Sigmoid colon (tissue), 4 donors: Measurements from ENCODE around the gene LRRC8B.

Experiments
- POLR2A ChIP-seq, 2 donors: fragments of 450-650 bp; IDR thresholded peaks; one replicate each; pipeline ENCODE4 v1.6.1; 2016; ENCODE audit warnings: antibody characterized with exemption in 2 of 2, mild to moderate bottlenecking in 2 of 2, moderate library complexity in 2 of 2
- POLR2AphosphoS5 ChIP-seq, 4 donors: sonication (generic); formaldehyde crosslinking; IDR thresholded peaks; one replicate each; pipeline ENCODE4 v1.6.1; 2017; ENCODE audit warnings: antibody characterized with exemption in 4 of 4
- TF ChIP-seq, protein P1 (sequence below), 4 experiments: fragments of 450-650 bp in 3 of 4; fragments of 200-600 bp in 1 of 4; IDR thresholded peaks; one replicate each; pipeline ENCODE4 v1.5.1; 2016 to 2019; ENCODE audit warnings: antibody characterized with exemption in 4 of 4, mild to moderate bottlenecking in 3 of 4, moderate library complexity in 2 of 4

DNA sequence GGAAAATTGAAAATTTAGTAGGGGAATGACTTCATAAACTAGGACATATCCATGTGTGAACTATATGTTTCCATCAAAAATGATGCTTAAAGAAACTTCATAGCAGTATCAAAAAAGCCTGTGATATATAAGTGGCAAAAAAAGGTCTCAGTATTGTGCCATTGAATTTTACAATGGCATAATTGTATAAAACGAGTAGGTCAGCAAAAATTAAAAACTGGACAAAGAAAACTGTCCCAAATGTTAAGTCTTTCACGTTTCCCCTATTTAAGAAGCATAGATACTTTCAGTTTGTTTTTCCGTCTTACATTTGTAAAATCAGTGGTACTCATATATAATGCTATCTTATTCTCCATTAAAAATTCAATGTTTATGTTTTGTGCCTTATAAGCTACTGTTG lies 43.2 kb downstream of the LRRC8B start:
- TF ChIP-seq POLR2A (IDR thresholded peaks at IDR 0.05) (no peak), POLR2AphosphoS5 (IDR thresholded peaks at IDR 0.05) (no peak)
- TF ChIP-seq, protein P1, sequence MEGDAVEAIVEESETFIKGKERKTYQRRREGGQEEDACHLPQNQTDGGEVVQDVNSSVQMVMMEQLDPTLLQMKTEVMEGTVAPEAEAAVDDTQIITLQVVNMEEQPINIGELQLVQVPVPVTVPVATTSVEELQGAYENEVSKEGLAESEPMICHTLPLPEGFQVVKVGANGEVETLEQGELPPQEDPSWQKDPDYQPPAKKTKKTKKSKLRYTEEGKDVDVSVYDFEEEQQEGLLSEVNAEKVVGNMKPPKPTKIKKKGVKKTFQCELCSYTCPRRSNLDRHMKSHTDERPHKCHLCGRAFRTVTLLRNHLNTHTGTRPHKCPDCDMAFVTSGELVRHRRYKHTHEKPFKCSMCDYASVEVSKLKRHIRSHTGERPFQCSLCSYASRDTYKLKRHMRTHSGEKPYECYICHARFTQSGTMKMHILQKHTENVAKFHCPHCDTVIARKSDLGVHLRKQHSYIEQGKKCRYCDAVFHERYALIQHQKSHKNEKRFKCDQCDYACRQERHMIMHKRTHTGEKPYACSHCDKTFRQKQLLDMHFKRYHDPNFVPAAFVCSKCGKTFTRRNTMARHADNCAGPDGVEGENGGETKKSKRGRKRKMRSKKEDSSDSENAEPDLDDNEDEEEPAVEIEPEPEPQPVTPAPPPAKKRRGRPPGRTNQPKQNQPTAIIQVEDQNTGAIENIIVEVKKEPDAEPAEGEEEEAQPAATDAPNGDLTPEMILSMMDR (IDR thresholded peaks at IDR 0.05): no peak
